K562 (cell line): Measurements from ENCODE around the gene DMBT1. TPM values are rescaled to one million over a fixed set of nuclear protein-coding genes. Genes with fewer than 3 reads are reported as not detected.

Source experiments
- ATAC-seq: fragments of 200-7000 bp; cut with Tn5 transposase; 3 replicates; pipeline ENCODE4 v1.9.1; 2020; ENCODE audit warnings: moderate library complexity
- BruUV-seq: library from RNA; stranded (reverse); fragments of 400-500 nt; replicated peaks from 2 replicates; lab custom pipeline; 2021; lab: Mats Ljungman, UMichigan
- CTCF ChIA-PET: fragments of 300-600 bp; formaldehyde crosslinking; extraction: SDS; loops from one replicate; lab custom pipeline; 2021; ENCODE audit warnings: low intra/inter-chr PET ratio; lab: Yijun Ruan, JAX
- POLR2A ChIA-PET: fragments of 300-600, 350-650 bp; sonication (Branson Sonifier 250); formaldehyde crosslinking; extraction: SDS; loops from one replicate; lab custom pipeline; 2021; ENCODE audit warnings: antibody characterized with exemption, inconsistent platforms; lab: Yijun Ruan, JAX
- DNase-seq, 4 experiments: peaks; one replicate each; pipeline versions ENCODE4 v3.0.0 to v3.0.0-alpha.2; 2011 to 2018; ENCODE audit warnings: low spot score in 3 of 4, mixed read lengths in 3 of 4; ENCODE audit errors: extremely low read depth in 1 of 4
- FAIRE-seq: peaks from 2 replicates; lab custom pipeline; 2011; peaks lifted over from hg19 to GRCh38; lab: Jason Lieb, UNC
- H2AFZ ChIP-seq: 2 replicates; pipeline ENCODE4 v1.6.0; 2011; ENCODE audit warnings: low read depth, low read length, control low read depth, inconsistent platforms
- H3K27ac ChIP-seq: fragments of 200-600 bp; 3 replicates; pipeline ENCODE4 v1.8.0; 2011; ENCODE audit warnings: low read depth, mild to moderate bottlenecking, control low read depth, inconsistent platforms, low read length, moderate library complexity, mixed read lengths; ENCODE audit errors: extremely low read depth
- H3K27me3 ChIP-seq, 2 experiments: fragments of 300-600 bp in 1 of 2; 2 replicates in 1 of 2; 3 replicates in 1 of 2; pipeline versions ENCODE4 v1.6.0 to v1.8.0; 2011; ENCODE audit warnings: inconsistent platforms in 2 of 2, low read length in 2 of 2, mild to moderate bottlenecking in 1 of 2, mixed read lengths in 1 of 2, moderate library complexity in 1 of 2; ENCODE audit not compliant: control insufficient read depth in 2 of 2, insufficient read depth in 2 of 2
- H3K36me3 ChIP-seq: fragments of 300-600 bp; 3 replicates; pipeline ENCODE4 v1.8.0; 2011; ENCODE audit warnings: mild to moderate bottlenecking, low read length, inconsistent platforms; ENCODE audit not compliant: control insufficient read depth, insufficient read depth
- H3K4me1 ChIP-seq, 2 experiments: fragments of 200-600 bp in 1 of 2; replicated peaks in 1 of 2; 2 replicates in 1 of 2; 3 replicates in 1 of 2; pipeline versions ENCODE4 v1.5.1 to v1.8.0; 2011; ENCODE audit warnings: inconsistent platforms in 2 of 2, low read length in 2 of 2, mild to moderate bottlenecking in 1 of 2, mixed read lengths in 1 of 2, moderate library complexity in 1 of 2; ENCODE audit not compliant: control insufficient read depth in 2 of 2, insufficient read depth in 2 of 2
- H3K4me2 ChIP-seq: 2 replicates; pipeline ENCODE4 v1.6.1; 2011; ENCODE audit warnings: low read length, control low read depth, inconsistent platforms, mixed read lengths; ENCODE audit not compliant: insufficient read depth
- H3K4me3 ChIP-seq: fragments of 200-600 bp; sonication (generic), shearing (Covaris generic); 2 replicates; pipeline ENCODE4 v1.5.1; 2016; ENCODE audit warnings: control low read depth, inconsistent platforms
- H3K79me2 ChIP-seq: fragments of 200-600 bp; 3 replicates; pipeline ENCODE4 v1.8.0; 2011; ENCODE audit warnings: low read length, inconsistent platforms; ENCODE audit not compliant: control insufficient read depth, insufficient read depth
- H3K9ac ChIP-seq, 2 experiments: 2 replicates each; pipeline versions ENCODE4 v1.6.0 to v1.6.1; 2011; ENCODE audit warnings: low read depth in 2 of 2, low read length in 2 of 2, control low read depth in 1 of 2, inconsistent platforms in 1 of 2, mild to moderate bottlenecking in 1 of 2, mixed read lengths in 1 of 2; ENCODE audit not compliant: insufficient read depth in 1 of 2
- H3K9me1 ChIP-seq: one replicate; pipeline ENCODE4 v1.6.0; 2011; ENCODE audit warnings: inconsistent platforms, mild to moderate bottlenecking, low read length, moderate library complexity; ENCODE audit not compliant: control insufficient read depth, insufficient read depth
- H3K9me3 ChIP-seq: replicated peaks from 2 replicates; pipeline ENCODE4 v1.5.1; 2011; ENCODE audit warnings: low read depth, low read length, inconsistent platforms; ENCODE audit not compliant: control insufficient read depth, insufficient read depth
- H4K20me1 ChIP-seq: replicated peaks from 2 replicates; pipeline ENCODE4 v1.6.1; 2011; ENCODE audit warnings: low read length, inconsistent platforms, mixed read lengths; ENCODE audit not compliant: control insufficient read depth, insufficient read depth
- ERF ChIP-seq: fragments of 450-650 bp; formaldehyde crosslinking; IDR thresholded peaks from 2 replicates; pipeline ENCODE4 v1.4.0; 2020; ENCODE audit warnings: mild to moderate bottlenecking, mixed read lengths
- LARP7 ChIP-seq: fragments of 450-650 bp; IDR thresholded peaks from 2 replicates; pipeline ENCODE4 v1.6.1; 2016
- MLLT1 ChIP-seq, 2 experiments: fragments of 450-650 bp; IDR thresholded peaks; 2 replicates each; pipeline ENCODE4 v1.6.1; 2016
- NELFE ChIP-seq: IDR thresholded peaks from 2 replicates; pipeline ENCODE4 v1.6.1; 2011; ENCODE audit warnings: mild to moderate bottlenecking; ENCODE audit not compliant: insufficient read depth, insufficient read length
- NR4A1 ChIP-seq, 2 experiments: fragments of 250-450 bp in 1 of 2; fragments of 450-650 bp in 1 of 2; sonication (Bioruptor Pico) in 1 of 2; IDR thresholded peaks; 2 replicates each; pipeline versions ENCODE4 v1.4.0 to v1.6.1; 2016 to 2020; ENCODE audit warnings: mild to moderate bottlenecking in 2 of 2, missing compliant biosample characterization in 1 of 2, missing genetic modification characterization in 1 of 2, moderate library complexity in 1 of 2
- RBM22 ChIP-seq: fragments of 200-400 bp; formaldehyde crosslinking; IDR thresholded peaks from 2 replicates; pipeline ENCODE4 v1.6.1; 2018; ENCODE audit warnings: low read length, low read depth; ENCODE audit not compliant: poor library complexity, severe bottlenecking
- RHOXF2B ChIP-seq: fragments of 250-450 bp; sonication (Bioruptor Pico); conservative IDR thresholded peaks from 2 replicates; pipeline ENCODE4 v1.5.1; 2021
- TEAD1 ChIP-seq, 2 experiments: fragments of 450-650 bp in 1 of 2; sonication (generic) in 1 of 2; formaldehyde crosslinking; IDR thresholded peaks; 2 replicates each; pipeline versions ENCODE4 v1.4.0 to v1.8.0; 2020 to 2022; ENCODE audit warnings: mild to moderate bottlenecking in 2 of 2, missing genetic modification reagents in 1 of 2
- ZKSCAN3 ChIP-seq: fragments of 250-450 bp; sonication (Bioruptor Pico); IDR thresholded peaks from 2 replicates; pipeline ENCODE4 v1.4.0; 2020
- ZNF583 ChIP-seq: fragments of 250-450 bp; sonication (Bioruptor Pico); IDR thresholded peaks from 2 replicates; pipeline ENCODE4 v1.4.0; 2020
- ZNF778 ChIP-seq: fragments of 450-650 bp; formaldehyde crosslinking; IDR thresholded peaks from 2 replicates; pipeline ENCODE4 v1.4.0; 2020; ENCODE audit warnings: mild to moderate bottlenecking, moderate library complexity
- WGBS: fragments of 100-300 bp; shearing (Covaris generic); methylation state at CpG from one replicate; pipeline ENCODE4 v1.1.6; 2016; ENCODE audit warnings: low coverage, mixed read lengths; ENCODE audit not compliant: insufficient coverage; ENCODE audit errors: missing lambda C conversion rate; 5-methylcytosine and 5-hydroxymethylcytosine counted together
- in situ Hi-C: fragments of 300-500 bp; cut with MboI; formaldehyde crosslinking; loops from 4 replicates; pipeline ENCODE4 v1.15.0; 2018; ENCODE audit warnings: inconsistent platforms, mixed read lengths
- intact Hi-C: fragments of 100-400 bp; cut with micrococcal nuclease; formaldehyde crosslinking; loops from 2 replicates; pipeline ENCODE4 v1.14.2; 2022
- polyA plus RNA-seq, 8 experiments: library from polyadenylated mRNA; depleted of rRNA in 4 of 8; stranded (reverse) in 5 of 8; unstranded in 3 of 8; fragments of >200 nt; fragmentation: Nextera tagmentation in 2 of 8; fragmentation: Illumina TruSeq in 1 of 8; extraction: Ambion mirVana in 2 of 8; extraction: Trizol in 1 of 8; gene quantifications; 2 replicates each; pipeline versions ENCODE4 v1.2.1 to v1.2.3, GENCODE V29; 2011 to 2014; ENCODE audit warnings: inconsistent platforms in 1 of 8, missing spikeins in 1 of 8
- total RNA-seq, 7 experiments: library from RNA; depleted of rRNA in 6 of 7; stranded (reverse); fragments of >200 nt in 6 of 7; fragmentation: Illumina TruSeq in 2 of 7; extraction: Trizol in 2 of 7; gene quantifications; 2 replicates each; pipeline versions ENCODE4 v1.2.1 to v1.2.3, GENCODE V29; 2011 to 2021; ENCODE audit warnings: low replicate concordance in 1 of 7
- TF ChIP-seq, protein P1 (sequence below): IDR thresholded peaks from 2 replicates; pipeline ENCODE4 v1.6.1; 2016; ENCODE audit warnings: missing genetic modification characterization, missing compliant biosample characterization
- TF ChIP-seq, protein P2 (sequence below): fragments of 200-800 bp; sonication (Bioruptor generic); IDR thresholded peaks from 2 replicates; pipeline ENCODE4 v1.6.1; 2017; ENCODE audit warnings: missing genetic modification characterization, missing compliant biosample characterization
- TF ChIP-seq, protein P3 (sequence below): fragments of 200-800 bp; sonication (Bioruptor generic); IDR thresholded peaks from 2 replicates; pipeline ENCODE4 v1.6.1; 2016; ENCODE audit warnings: missing genetic modification characterization, missing compliant biosample characterization

The DMBT1 gene
- total and polyA plus RNA-seq, 9 of the 15 experiments (the other 6 are each of a cell fraction or from before 2014, with no cell fraction given) = 0.01 to 0.07 TPM; not detected in 7

DNA sequence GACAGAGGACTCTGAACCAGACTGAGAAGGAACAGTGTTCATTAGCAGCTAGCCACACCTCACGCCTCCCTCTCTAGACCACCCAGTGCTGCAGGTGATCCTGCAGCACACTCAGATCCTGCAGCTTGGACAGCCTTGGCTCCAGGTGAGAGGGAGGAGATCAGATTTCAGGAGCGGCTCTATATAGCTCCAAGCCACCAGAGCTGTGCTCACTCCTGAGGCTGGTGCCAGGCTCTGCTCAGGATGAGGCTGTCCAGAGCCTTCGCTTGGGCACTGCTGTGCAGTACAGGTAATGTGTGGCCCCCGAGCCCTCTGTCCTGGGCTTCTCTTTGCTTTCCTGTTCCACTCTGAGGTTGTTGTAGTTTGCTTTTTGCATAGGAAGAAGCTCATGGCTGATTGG lies 96.7 kb downstream of the DMBT1 start:
- ChIA-PET POLR2A (no interaction called here), CTCF (no interaction called here)
- Histone ChIP-seq H3K9ac (no peak overlapping the region), H2AFZ (no peak overlapping the region), H3K4me1 (no peaks in the 10 kb centered on the region), H3K9me1 (no peaks in the 10 kb centered on the region), H3K4me3 (no peak overlapping the region), H3K27me3 (no peaks in the 10 kb centered on the region; a peak in 2 of 5 replicates), H3K79me2 (no peaks in the 10 kb centered on the region), H3K27ac (no peak overlapping the region), H4K20me1 (no peaks in the 10 kb centered on the region), H3K4me2 (no peak overlapping the region), H3K9me3 (no peaks in the 10 kb centered on the region), H3K36me3 (no peaks in the 10 kb centered on the region)
- ATAC-seq = no peak
- in situ Hi-C loops (no loop called here), intact Hi-C loops (no loop called here)
- 0% methylated on average over 3 of the region's 4 CpGs for WGBS
- BruUV-seq = no TSS peak
- TF ChIP-seq, protein P1, sequence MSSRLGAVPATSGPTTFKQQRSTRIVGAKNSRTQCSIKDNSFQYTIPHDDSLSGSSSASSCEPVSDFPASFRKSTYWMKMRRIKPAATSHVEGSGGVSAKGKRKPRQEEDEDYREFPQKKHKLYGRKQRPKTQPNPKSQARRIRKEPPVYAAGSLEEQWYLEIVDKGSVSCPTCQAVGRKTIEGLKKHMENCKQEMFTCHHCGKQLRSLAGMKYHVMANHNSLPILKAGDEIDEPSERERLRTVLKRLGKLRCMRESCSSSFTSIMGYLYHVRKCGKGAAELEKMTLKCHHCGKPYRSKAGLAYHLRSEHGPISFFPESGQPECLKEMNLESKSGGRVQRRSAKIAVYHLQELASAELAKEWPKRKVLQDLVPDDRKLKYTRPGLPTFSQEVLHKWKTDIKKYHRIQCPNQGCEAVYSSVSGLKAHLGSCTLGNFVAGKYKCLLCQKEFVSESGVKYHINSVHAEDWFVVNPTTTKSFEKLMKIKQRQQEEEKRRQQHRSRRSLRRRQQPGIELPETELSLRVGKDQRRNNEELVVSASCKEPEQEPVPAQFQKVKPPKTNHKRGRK = no peak
- TF ChIP-seq ZNF778 (CRISPR knock-in tag) (no peak), ZNF583 (CRISPR knock-in tag) (no peak), RBM22 (no peak), NELFE (no peak), ZKSCAN3 (CRISPR knock-in tag) (no peak), RHOXF2B (CRISPR knock-in tag) (no peak), MLLT1 (IDR thresholded peaks at IDR 0.05) (no peak), ERF (no peak), LARP7 (no peak), TEAD1 (CRISPR knock-in tag; IDR thresholded peaks at IDR 0.05) (no peak), NR4A1 (CRISPR knock-in tag; IDR thresholded peaks at IDR 0.05) (no peak), NR4A1 (tag; IDR thresholded peaks at IDR 0.05) (no peak)
- TF ChIP-seq, protein P2, sequence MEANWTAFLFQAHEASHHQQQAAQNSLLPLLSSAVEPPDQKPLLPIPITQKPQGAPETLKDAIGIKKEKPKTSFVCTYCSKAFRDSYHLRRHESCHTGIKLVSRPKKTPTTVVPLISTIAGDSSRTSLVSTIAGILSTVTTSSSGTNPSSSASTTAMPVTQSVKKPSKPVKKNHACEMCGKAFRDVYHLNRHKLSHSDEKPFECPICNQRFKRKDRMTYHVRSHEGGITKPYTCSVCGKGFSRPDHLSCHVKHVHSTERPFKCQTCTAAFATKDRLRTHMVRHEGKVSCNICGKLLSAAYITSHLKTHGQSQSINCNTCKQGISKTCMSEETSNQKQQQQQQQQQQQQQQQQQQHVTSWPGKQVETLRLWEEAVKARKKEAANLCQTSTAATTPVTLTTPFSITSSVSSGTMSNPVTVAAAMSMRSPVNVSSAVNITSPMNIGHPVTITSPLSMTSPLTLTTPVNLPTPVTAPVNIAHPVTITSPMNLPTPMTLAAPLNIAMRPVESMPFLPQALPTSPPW (CRISPR knock-in tag) = no peak
- TF ChIP-seq, protein P3, sequence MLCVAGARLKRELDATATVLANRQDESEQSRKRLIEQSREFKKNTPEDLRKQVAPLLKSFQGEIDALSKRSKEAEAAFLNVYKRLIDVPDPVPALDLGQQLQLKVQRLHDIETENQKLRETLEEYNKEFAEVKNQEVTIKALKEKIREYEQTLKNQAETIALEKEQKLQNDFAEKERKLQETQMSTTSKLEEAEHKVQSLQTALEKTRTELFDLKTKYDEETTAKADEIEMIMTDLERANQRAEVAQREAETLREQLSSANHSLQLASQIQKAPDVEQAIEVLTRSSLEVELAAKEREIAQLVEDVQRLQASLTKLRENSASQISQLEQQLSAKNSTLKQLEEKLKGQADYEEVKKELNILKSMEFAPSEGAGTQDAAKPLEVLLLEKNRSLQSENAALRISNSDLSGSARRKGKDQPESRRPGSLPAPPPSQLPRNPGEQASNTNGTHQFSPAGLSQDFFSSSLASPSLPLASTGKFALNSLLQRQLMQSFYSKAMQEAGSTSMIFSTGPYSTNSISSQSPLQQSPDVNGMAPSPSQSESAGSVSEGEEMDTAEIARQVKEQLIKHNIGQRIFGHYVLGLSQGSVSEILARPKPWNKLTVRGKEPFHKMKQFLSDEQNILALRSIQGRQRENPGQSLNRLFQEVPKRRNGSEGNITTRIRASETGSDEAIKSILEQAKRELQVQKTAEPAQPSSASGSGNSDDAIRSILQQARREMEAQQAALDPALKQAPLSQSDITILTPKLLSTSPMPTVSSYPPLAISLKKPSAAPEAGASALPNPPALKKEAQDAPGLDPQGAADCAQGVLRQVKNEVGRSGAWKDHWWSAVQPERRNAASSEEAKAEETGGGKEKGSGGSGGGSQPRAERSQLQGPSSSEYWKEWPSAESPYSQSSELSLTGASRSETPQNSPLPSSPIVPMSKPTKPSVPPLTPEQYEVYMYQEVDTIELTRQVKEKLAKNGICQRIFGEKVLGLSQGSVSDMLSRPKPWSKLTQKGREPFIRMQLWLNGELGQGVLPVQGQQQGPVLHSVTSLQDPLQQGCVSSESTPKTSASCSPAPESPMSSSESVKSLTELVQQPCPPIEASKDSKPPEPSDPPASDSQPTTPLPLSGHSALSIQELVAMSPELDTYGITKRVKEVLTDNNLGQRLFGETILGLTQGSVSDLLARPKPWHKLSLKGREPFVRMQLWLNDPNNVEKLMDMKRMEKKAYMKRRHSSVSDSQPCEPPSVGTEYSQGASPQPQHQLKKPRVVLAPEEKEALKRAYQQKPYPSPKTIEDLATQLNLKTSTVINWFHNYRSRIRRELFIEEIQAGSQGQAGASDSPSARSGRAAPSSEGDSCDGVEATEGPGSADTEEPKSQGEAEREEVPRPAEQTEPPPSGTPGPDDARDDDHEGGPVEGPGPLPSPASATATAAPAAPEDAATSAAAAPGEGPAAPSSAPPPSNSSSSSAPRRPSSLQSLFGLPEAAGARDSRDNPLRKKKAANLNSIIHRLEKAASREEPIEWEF (CRISPR knock-in tag) = no peak
- DNase-seq = no peak
- FAIRE-seq = no peak
